AG08396 (cell line): Measurements from ENCODE around the gene MAML3.

Experiments used
- DNase-seq: peaks from one replicate; pipeline ENCODE4 v3.0.0; 2012; ENCODE audit warnings: low spot score, mixed read lengths

MAML3 gene

DNA sequence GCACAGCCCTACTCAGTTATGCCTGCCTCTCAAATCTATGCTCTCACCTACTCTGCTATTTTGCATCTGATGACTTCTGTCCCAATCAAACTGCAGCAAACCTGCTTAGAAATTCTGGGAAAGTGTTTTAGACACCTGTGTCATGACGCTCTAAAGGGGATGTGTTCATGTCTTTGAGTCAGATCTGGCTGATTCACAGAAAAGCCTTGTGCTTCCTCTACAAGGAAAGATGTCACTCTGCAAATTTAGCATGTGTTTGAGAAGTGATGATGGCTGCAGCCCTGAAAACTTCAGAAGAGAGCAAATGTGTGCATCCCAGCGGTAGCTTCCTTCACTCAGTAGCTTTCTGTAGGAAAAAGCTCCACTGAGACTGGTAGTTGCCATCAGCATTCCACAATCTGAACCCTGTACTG, 253.0 kb downstream of the MAML3 start:
- no peak for DNase-seq

DNA sequence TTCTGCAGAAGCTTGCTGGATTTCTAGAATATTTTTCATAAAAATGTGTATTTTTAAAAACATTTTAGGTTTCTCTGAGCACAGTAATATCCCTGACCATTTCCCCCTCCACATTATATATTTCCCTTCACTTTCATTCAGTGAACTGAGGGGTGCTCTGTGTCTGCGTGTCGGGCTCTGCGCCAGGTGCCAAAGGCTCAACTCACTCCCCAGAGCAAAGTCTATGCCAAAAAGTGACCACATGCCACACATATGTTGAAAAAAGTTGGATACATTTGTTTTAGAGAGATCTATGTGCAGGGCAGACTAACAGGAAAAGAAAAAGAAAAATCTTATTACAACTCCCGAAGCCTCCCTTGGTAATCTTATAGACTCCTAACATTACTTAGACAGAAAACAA, 254.6 kb downstream of the MAML3 start:
- DNase-seq = no peak

DNA sequence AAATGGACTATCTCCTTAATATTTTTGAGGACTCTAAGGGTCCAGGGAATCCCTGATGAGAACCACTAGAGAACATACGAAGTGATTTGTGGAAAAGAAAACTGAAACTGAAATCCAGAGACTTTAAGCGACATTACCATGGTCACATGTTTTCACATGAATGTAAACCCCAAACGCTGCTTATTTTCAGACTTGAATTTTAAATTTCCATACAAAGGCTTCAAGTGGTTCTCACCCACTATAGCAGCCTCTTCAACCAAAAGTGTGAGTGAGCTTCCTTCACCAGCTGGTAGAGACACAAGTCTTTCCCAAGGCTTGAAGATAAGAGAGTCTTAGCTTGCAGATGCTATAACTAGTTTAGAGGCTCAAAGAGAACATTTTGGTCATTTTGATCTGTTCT, 255.7 kb downstream of the MAML3 start:
- no peak for DNase-seq

DNA sequence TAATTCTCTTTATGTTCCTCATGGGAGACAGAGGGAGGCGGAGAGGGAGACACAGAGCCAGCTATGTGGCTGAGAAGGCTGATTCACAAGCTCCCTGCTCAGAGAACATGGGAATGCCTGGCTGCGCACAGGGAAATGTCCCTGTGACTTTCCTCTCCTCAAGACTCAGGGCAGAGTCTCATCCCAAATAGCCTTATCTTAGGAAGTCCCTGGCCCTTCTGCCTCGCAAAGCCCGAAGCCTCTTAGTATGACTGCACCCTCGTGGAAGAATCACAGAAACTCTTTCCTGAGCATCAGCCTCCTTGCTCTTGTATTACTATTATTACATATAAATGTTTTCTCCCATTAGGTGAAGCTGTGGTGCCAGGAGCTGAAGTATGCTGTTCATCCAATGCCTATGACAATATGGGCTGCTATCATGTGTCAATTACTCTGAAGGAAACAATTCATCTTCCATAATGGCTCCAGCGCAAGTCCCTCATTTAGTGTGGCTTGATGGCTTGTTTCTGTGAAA, 257.8 kb downstream of the MAML3 start:
- no peak for DNase-seq

DNA sequence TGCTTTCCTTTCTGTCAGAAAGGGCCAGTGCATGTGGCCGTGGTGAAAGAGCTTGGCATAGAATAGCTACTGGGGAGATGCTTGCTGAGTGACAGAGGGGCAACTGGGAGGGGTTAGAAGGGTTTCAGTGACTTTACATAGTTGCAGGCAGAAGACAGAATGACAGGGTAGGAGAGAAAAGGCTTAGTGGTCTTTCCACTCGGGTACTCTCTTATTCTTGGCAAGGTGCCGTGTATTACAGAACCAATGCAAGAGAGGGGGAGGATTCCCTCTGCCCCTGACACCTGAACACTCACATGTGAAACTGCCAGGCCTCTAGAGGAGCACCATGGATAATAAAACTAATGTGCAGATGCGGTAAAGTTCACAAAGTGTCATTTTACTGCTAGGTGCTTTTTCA, 260.2 kb downstream of the MAML3 start:
- no peak for DNase-seq

DNA sequence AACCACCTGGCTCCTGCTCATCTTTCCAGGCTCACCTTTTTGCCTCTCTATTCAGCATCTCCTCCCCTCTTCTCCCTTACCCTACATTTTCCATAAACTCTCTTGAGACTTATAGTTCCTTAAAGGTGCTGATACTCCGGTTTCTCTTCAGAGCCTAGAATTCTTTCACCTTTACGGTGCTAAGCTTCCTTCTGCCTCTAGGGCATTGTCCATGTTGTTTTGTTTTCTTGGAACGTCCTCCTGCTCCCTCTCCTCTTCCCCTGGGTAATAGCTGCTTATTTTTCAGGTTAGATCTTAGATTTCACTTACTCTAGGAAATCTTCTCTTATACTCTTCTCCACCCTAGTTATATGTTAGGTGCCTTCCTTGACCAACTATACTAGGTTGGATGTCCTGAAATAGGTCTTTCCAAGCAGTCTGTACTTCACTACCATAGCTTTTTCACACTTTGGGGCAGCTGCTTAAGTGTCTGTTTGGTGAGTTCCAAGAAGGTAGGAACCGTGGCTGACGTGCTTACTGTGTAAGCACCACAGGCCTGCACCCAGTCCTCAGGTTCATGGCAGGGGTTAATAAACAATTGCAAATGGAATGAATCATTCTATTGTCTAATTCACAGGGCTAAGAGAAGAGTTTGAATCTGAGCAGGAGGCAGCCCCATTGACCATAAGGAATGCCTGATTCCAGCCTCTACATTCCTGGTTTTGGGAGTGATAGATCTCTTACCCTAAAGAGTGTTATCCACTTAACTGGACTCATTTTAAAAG, 260.8 kb downstream of the MAML3 start:
- no peak for DNase-seq

DNA sequence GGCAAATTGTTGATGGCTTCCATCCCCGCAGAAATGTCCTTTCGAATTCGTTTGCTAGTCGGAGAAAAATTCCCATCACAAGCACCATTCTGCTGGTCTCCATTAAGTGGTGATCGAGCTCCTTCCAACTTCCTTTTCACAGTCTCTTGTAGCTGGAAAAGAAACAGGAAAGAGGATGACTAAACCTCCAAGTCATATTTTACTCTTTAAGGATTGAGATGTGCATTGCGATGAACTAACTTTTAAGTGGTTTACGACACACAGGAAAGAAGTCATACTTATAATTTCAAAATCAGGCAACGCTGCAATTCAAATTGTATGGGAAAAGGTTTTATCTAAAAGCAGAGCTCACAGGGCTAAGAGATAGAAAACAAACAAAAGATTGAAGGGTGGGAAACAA, 263.2 kb downstream of the MAML3 start:
- DNase-seq = no peak

DNA sequence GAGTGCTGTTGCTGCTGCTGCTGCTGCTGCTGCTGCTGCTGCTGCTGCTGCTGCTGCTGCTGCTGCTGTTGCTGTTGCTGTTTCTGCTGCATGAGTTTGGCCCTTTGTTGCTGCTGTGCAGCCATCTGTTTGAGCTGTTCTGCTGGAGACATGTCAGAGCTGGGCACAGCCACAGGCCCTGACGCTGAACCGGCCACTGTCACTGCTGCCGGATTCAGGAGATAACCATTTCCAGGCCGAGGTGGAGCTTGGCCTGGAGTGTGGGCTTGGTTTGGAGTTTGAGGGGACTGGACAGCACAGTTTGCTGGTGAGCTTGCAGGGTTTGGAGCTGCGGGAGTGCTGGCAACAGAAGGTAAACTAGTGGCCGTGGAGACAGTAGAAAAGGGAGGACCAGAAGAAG, 264.1 kb downstream of the MAML3 start:
- DNase-seq = no peak

DNA sequence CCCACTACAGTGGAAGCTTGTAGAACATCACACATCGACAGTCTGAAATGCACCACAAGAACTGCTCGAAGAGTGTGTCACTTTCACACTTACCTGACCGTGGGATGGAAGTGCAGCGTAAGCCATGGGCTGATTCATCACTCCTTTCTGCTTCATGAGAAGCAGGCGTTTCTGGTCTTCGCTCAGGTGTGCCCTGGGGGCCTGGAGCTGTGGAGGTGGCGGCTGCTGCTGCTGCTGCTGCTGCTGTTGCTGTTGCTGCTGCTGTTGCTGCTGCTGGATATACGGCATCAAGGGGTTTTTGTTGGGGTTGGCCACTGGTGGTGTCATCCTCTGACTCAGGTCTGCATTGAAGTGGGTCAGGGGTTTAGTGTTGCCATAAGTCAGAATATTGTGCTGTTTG, 264.7 kb downstream of the MAML3 start:
- DNase-seq = no peak

DNA sequence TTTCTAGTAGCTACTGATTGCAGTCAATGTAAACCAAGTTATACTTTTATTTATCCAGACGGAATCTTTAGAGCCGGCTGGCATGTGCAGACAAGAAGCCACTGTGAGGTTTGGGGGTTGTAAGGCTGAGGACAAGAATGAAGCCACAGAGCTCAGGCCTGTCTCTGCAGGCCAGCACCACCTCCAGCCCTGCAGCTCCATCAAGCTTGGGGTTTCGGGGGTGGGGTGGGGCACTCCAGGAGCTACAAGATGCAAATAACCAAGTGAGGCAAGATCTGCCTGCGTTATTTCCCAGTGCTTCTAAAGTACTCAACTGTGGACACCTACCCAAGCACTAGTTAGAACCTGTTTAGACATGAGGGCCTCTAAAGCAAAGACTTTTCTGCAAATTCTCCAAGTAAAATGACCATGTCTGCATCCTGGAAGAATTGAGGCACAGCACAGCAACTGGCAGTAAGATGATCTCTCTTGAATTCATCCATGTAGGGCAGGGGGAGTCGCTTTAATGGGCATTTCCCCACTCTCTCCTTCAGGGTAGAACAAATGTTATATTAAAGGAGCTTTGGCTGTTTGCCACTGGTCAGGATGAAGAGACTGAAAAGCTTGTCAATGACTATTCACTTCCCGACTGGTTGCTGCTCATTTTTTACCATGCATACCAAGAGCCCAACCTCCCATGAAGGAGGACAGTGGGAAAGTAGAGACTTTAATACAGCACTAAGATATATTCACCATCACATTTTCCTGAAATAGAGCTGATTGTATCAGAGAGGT, 265.8 kb downstream of the MAML3 start:
- no peak for DNase-seq

DNA sequence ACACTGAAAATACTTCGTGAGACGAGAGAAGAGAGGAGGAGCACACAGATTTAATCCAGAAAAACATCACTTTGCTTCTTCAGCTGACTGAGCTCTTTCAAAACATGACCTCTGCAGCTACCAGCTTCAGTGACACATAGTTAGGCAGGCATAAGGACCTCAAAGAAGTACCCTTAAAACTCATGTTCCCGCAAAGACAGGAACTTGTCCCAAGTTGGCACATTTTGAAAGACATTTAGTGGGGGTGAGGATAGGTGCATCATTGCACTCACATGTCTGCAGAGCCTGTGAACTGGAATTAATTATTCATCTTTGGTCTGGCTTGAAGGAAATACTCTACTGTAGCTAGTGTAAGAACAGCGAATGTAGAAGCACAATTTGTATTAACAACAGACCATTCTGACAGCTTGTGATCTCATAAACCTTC, 266.6 kb downstream of the MAML3 start:
- DNase-seq = peak; percentile 15

DNA sequence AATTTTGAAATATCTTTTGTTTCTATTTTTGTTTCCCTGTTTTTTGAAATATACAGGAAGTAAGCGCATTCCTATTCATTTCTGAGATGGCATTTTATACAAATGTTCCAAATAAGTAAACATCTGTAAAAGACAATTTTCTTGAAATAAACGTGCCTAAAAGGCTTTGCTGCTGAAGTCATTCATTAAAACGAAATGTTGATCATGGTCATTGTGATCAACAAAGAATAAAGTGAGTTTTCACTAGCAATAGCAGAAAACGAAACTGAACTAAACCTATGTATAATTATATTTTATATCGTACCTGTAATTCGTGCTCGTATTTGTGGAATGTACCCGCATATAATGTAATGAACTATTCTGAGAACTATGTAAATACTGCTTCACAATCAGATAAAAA, 267.2 kb downstream of the MAML3 start:
- no peak for DNase-seq

DNA sequence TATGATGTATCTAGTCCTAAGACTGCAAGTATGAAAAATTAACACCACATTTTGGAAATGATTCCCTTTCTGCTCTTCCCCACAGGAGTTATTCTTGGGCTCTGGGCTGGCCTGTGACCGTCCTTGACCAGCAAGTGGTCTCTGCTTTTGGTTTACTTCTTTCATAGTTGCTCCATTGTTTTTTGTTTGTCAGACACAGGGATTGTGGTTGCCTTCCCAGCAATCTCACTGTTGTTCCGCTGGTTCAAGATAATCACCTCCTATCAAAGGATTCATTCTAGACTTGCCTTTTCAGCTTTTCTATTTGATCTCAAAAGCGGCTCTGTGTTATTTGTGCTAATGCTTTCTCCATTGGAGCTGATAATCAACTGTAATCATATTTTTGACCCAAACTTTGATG, 269.5 kb downstream of the MAML3 start:
- DNase-seq = no peak

DNA sequence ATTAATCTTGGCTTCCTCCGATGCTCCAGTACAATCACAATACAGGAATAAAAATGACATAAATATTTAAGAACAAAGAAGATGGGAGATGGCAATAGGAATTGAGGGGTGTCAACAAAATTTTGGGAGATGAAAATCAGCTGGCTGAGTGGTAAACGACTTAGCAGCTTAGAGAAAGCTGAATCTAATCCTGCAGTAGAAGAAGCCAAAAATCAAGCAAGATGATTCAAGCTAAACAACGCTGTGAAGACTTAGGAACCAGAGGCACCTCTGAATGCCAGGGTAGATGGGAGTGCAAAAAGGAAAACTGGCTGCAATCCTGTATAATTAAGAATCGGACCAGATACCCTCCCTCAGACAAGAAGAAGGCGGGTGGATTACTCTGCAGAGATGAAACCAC, 273.1 kb downstream of the MAML3 start:
- no peak for DNase-seq

DNA sequence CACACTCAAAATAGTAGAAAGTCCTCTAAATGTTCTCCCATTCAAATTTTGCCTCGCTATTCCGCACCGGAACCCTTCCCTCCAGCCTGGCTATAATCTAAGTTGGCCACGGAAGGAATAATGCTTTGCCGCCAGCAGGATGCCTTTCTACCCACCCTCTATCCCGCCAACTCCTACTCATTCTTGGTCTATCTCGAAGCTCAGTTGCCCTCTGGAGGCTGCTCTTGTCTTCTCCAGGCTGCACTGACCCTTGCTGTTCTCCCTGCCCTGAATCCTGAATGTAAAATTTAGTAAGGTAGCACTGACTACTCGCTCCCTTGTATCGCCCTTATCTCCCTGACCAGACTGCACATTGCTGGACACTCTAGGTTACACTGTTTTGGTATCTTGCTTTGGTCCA, 275.9 kb downstream of the MAML3 start:
- no peak for DNase-seq

DNA sequence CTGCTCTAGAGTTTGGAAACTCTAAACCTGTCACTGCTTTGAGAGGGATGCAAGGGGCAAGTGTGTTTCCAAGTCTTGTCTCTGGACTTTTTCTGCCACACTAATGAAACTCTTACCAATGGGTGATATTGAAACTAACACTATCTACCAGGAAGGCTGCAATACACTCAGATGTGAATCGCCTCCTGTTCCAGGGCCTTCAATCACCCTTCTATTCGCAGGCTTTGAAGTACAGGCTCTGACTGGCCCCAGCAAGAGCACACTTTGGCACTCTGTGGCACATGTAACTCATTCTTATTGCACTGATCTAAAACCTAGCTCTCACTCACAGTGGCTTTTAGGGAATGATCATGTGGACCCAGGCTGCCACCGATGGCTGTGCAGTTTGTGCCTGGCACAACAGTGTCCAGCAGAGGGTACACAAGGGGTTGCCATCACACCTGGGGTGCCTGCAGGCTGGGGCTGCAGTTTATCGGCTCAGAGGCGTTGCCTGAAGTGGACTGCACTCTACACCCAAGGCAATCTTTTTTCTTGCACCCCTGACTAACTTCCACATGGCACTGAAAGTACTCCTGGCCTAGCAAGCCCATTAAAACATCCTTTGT, 277.5 kb downstream of the MAML3 start:
- no peak for DNase-seq

DNA sequence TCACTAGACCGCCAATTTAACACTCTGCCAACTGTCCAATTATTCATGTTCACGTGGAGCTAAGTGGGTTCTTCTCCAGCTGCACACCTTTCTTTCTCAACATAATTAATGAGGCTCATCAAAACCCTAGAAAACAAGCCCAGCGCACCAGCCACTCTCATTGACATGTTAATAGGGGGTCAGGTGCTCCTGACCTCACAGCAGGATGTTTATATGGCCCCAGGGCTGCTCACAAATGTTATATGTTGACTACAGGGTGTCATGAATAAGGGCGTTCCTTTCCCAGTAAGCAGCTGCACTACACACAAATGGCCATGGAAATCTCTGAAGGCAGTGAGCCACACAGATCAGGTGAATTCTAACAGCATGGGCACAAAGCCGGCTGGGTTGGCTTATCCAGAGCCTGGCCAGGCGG, 278.6 kb downstream of the MAML3 start:
- no peak for DNase-seq

DNA sequence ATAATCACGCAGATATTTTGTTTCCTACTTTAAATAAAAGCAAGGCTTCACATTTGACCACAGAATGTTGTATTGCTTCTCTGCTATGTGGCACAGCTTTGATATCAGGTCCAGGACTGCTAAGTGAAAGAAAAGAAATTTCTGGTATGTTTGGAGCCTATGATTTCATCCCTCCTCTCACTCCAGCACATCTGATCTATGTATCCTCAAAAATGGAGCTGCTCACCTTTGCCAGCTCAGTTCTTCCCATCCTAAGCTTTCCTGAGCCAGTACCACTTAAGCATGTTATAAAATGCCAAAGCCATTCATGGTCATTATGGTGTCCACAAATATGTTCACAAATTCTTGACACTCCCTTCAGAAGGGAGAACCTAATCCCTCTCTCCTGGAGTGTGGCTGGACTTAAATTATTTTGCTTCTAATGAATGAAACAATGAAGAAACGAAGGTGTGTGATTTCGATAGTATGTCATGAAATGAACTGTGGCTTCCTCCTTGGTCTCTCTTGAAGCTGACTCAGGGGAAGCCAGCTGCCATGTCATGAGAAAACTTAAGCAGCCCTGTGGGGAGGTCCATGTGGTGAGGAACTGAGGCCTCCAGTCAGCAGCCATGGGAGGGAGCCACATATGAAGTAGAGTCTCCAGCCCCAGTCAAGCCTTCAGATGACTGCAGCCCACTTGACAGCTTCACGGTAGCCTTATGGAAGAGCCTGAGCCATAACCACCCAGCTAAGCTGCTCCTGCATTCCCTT, 280.7 kb downstream of the MAML3 start:
- no peak for DNase-seq

DNA sequence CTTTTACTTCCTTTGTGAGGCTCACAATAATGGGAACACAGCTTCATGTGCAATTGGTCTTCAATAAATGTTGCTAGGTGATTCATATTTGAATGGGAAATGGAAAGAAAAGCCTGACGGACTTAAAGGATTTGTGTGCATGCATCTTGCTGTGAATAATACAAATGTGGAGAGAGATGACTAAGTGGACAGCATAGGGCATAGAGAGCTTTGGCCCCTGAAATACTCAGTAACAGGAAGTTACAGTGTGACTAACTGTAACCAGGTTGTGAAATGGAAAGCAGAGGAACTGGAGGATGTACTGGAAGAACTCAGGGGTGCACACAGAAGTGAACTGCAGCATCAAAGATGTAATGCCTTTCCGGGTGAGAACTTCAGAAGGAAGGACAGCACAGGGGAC, 281.7 kb downstream of the MAML3 start:
- DNase-seq = peak; percentile 59

DNA sequence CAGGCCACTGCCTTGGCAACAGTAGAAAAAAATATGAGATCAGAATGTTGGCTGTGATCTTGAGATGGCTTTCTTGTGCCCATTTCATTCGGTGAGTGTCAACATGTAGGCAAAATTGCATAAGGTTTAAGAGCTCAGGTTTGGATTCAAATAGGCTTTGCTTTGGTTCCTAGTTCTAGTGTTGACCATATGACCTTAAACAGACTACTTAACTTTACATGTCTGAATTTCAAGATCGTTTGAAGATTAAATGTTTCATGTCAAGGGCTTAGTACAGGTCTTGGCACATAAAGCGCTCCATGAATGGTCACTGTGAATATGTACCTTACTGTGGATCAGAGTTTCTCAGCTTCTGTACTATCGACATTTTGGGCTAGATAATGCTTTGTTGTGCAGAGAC, 284.2 kb downstream of the MAML3 start:
- DNase-seq = no peak

DNA sequence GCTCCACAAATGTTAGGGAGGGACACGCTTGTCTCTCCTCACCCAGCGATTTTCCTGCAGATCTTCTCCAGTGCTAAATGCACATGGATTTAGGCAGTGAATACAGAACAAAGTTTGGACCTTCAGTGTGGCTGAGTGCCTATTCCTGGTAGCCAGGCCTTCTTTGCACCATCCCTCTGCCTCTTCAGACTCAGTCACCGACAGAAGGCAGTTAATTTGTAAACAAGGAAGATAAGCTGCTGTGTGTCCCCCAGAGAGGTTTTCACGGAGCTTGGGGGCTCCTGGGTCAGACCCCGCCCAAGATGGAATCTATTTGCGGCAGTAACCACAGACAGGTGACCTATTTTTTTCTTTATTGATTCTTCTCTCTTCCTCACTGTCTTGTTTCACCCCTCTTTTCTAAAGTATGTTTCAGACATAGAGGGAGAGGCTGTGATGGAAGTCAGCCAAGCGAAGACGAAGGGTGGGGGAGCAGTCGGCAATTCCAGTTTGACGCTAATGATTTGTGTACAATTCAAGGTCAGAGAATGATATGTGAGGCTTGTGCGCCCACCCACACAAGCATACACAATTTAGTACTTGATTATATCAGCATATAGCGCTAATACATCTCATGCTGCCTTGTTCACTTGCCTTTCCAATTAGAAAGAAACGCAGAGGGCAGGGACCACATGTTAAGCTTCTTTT, 287.6 kb downstream of the MAML3 start:
- DNase-seq = no peak

DNA sequence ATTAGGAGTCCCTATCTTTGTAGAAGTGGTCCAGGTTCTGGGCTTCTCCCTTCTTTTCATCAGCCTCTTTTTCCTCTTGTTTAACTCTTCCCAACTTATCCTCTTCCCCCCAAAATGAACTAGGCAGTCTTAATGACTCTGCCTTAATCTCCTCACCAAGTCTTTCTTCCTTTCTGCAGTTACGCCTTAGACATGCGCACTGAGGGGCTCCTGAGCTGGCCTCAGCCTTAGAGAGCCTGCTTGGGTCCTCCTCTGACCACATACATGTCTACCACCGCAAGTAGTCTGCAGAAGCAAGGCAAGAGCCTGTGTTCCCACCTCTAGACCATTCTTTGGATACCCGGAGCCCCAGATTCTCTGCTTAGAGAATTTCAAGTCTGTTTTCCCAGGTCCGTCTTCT, 288.4 kb downstream of the MAML3 start:
- DNase-seq = no peak
